Activated CD4-positive, alpha-beta T cell treated with anti-CD3 and anti-CD28 coated beads for 4 hours (primary cell): ENCODE results near the gene ARHGAP28.

ENCODE experiments used
- DNase-seq, 2 donors: peaks; one replicate each; pipeline ENCODE4 v3.0.0-alpha.2; 2020

Gene ARHGAP28

GRCh38 chr18:6876641-6877041 lies 147.1 kb downstream of the ARHGAP28 start:
- DNase-seq, result no peak

- no peak for DNase-seq
These were observed 147.8 kb downstream of the ARHGAP28 start for GRCh38 chr18:6877288-6877687.

- DNase-seq, result no peak
These were observed 149.2 kb downstream of the ARHGAP28 start for GRCh38 chr18:6878556-6879297.

GRCh38 chr18:6879508-6880195 lies 150.1 kb downstream of the ARHGAP28 start:
- DNase-seq, result no peak

- DNase-seq, result no peak
These were observed 151.7 kb downstream of the ARHGAP28 start for GRCh38 chr18:6881034-6881820.

- DNase-seq, result no peak
These were observed 152.9 kb downstream of the ARHGAP28 start for GRCh38 chr18:6882401-6882800.

GRCh38 chr18:6885006-6885481 lies 155.5 kb downstream of the ARHGAP28 start:
- no peak for DNase-seq

- no peak for DNase-seq
These were observed 156.7 kb downstream of the ARHGAP28 start for GRCh38 chr18:6885992-6886796.

- DNase-seq, result no peak
These were observed 157.3 kb downstream of the ARHGAP28 start for GRCh38 chr18:6886797-6887330.

- no peak for DNase-seq
These were observed 162.3 kb downstream of the ARHGAP28 start for GRCh38 chr18:6891788-6892187.

GRCh38 chr18:6901286-6901926 lies 171.9 kb downstream of the ARHGAP28 start:
- no peak for DNase-seq

- DNase-seq, result no peak
These were observed 187.6 kb downstream of the ARHGAP28 start for GRCh38 chr18:6917072-6917471.

GRCh38 chr18:6920099-6920955 lies 190.8 kb downstream of the ARHGAP28 start:
- DNase-seq, result no peak

GRCh38 chr18:6921571-6921970 lies 192.1 kb downstream of the ARHGAP28 start:
- DNase-seq, result no peak

- DNase-seq, result no peak
These were observed 193.7 kb downstream of the ARHGAP28 start for GRCh38 chr18:6923220-6923619.

- DNase-seq, result no peak
These were observed 197.6 kb downstream of the ARHGAP28 start for GRCh38 chr18:6927153-6927552.

- DNase-seq, result no peak
These were observed 198.8 kb downstream of the ARHGAP28 start for GRCh38 chr18:6928359-6928758.

- DNase-seq, result no peak
These were observed 200.0 kb downstream of the ARHGAP28 start for GRCh38 chr18:6929370-6930102.

GRCh38 chr18:6934859-6935258 lies 205.3 kb downstream of the ARHGAP28 start:
- DNase-seq, result no peak

GRCh38 chr18:6938003-6938402 lies 208.5 kb downstream of the ARHGAP28 start:
- DNase-seq, result no peak
